Gastroesophageal sphincter (tissue), 4 donors: ENCODE data around the gene CALML6. TPM values are rescaled to one million over a fixed set of nuclear protein-coding genes. Genes with fewer than 3 reads are reported as not detected.

Source experiments
- ATAC-seq: fragments of 150-250 bp; one replicate; pipeline ENCODE4 v1.9.1; 2016; ENCODE audit warnings: mild to moderate bottlenecking, moderate library complexity
- H3K27ac ChIP-seq, 4 donors: fragments of 200-600 bp; sonication (generic) in 3 of 4; 1 replicate in 3 of 4; 2 replicates in 1 of 4; pipeline ENCODE4 v1.5.1; 2016 to 2019
- H3K27me3 ChIP-seq: fragments of 200-600 bp; sonication (generic); one replicate; pipeline ENCODE4 v1.5.1; 2019
- H3K36me3 ChIP-seq, 2 donors: fragments of 200-600 bp; sonication (generic); one replicate each; pipeline ENCODE4 v1.5.1; 2019; ENCODE audit warnings: control low read depth in 1 of 2
- H3K4me1 ChIP-seq, 3 donors: fragments of 200-600 bp; sonication (generic); 1 replicate in 2 of 3; 2 replicates in 1 of 3; pipeline ENCODE4 v1.5.1; 2016 to 2019; ENCODE audit warnings: control low read depth in 2 of 3
- H3K4me3 ChIP-seq, 2 donors: fragments of 200-600 bp; sonication (generic); one replicate each; pipeline ENCODE4 v1.5.1; 2019; ENCODE audit warnings: mild to moderate bottlenecking in 1 of 2, moderate library complexity in 1 of 2
- H3K9me3 ChIP-seq, 3 donors: fragments of 200-600 bp; sonication (generic); one replicate each; pipeline ENCODE4 v1.5.1; 2017 to 2019; ENCODE audit warnings: control low read depth in 2 of 3
- CTCF ChIP-seq, 4 experiments: fragments of 200-600 bp in 2 of 4; fragments of 450-650 bp in 2 of 4; sonication (generic) in 1 of 4; IDR thresholded peaks; one replicate each; pipeline ENCODE4 v1.5.1; 2017 to 2019; ENCODE audit warnings: antibody characterized with exemption in 4 of 4, mild to moderate bottlenecking in 2 of 4, moderate library complexity in 2 of 4
- EP300 ChIP-seq: sonication (generic); formaldehyde crosslinking; IDR thresholded peaks from one replicate; pipeline ENCODE4 v1.6.1; 2017; ENCODE audit warnings: antibody characterized with exemption, mild to moderate bottlenecking
- POLR2A ChIP-seq, 2 donors: fragments of 450-650 bp; IDR thresholded peaks; one replicate each; pipeline ENCODE4 v1.6.1; 2017; ENCODE audit warnings: antibody characterized with exemption in 2 of 2, mild to moderate bottlenecking in 2 of 2, moderate library complexity in 1 of 2
- POLR2AphosphoS5 ChIP-seq: sonication (generic); formaldehyde crosslinking; IDR thresholded peaks from one replicate; pipeline ENCODE4 v1.6.1; 2017; ENCODE audit warnings: antibody characterized with exemption
- WGBS, 2 donors: methylation state at CpG; one replicate each; pipeline ENCODE4 v1.1.5; 2018; ENCODE audit warnings: low coverage in 1 of 2; 5-methylcytosine and 5-hydroxymethylcytosine counted together
- total RNA-seq, 4 donors: library from RNA; depleted of rRNA; stranded (reverse); fragments of >200 nt; gene quantifications; one replicate each; pipeline ENCODE4 v1.1.0, GENCODE V29; 2016

The CALML6 gene
- total RNA-seq, 4 donors from 2014 or later = 0.40 to 0.47 TPM; not detected in 2

- no peaks in the 10 kb centered on the region for H3K9me3 ChIP-seq
- no peaks in the 10 kb centered on the region for H3K36me3 ChIP-seq
- H3K4me1 ChIP-seq = peaks cover 0 to 10% (median 6%) of the 10 kb centered on the region in 3 donors
- peaks cover 77% of the 10 kb centered on the region for H3K27me3 ChIP-seq
- no peak for ATAC-seq
- no peak overlapping the region for H3K27ac ChIP-seq
- H3K4me3 ChIP-seq = no peak overlapping the region
- TF ChIP-seq EP300 (no peak), POLR2AphosphoS5 (no peak), POLR2A (IDR thresholded peaks at IDR 0.05) (no peak), CTCF (IDR thresholded peaks at IDR 0.05) (no peak)
- 60 to 64% methylated on average over 9 of the region's 19 CpGs for WGBS, 2 donors
These were observed 26.3 kb downstream of the CALML6 start for GRCh38 chr1:1941211-1941841.

- WGBS, 2 donors = 60 to 80% methylated on average over 1 to 3 of the region's 39 CpGs
- H3K9me3 ChIP-seq = no peaks in the 10 kb centered on the region
- H3K36me3 ChIP-seq = no peaks in the 10 kb centered on the region
- no peak overlapping the region for H3K27ac ChIP-seq
- TF ChIP-seq CTCF (IDR thresholded peaks at IDR 0.05) (no peak), POLR2A (IDR thresholded peaks at IDR 0.05) (no peak), EP300 (no peak), POLR2AphosphoS5 (no peak)
- no peak for ATAC-seq
- peaks cover 0 to 18% (median 6%) of the 10 kb centered on the region in 3 donors for H3K4me1 ChIP-seq
- no peak overlapping the region for H3K4me3 ChIP-seq
- peaks cover 76% of the 10 kb centered on the region for H3K27me3 ChIP-seq
These were observed 27.1 kb downstream of the CALML6 start for GRCh38 chr1:1941868-1942752.

GRCh38 chr1:1942753-1943656, 27.9 kb downstream of the CALML6 start:
- TF ChIP-seq POLR2AphosphoS5 (no peak), CTCF (IDR thresholded peaks at IDR 0.05) (no peak), EP300 (no peak), POLR2A (IDR thresholded peaks at IDR 0.05) (no peak)
- 70 to 80% methylated on average over 1 to 10 of the region's 45 CpGs for WGBS, 2 donors
- H3K27ac ChIP-seq = no peak overlapping the region
- H3K27me3 ChIP-seq = peaks cover 80% of the 10 kb centered on the region
- H3K36me3 ChIP-seq = no peaks in the 10 kb centered on the region
- peaks cover 0 to 18% (median 6%) of the 10 kb centered on the region in 3 donors for H3K4me1 ChIP-seq
- ATAC-seq = no peak
- H3K9me3 ChIP-seq = no peaks in the 10 kb centered on the region
- H3K4me3 ChIP-seq = no peak overlapping the region

- peak overlapping the region in 1 of 2 donors; percentile 18 for H3K4me3 ChIP-seq
- TF ChIP-seq EP300 (no peak), CTCF (IDR thresholded peaks at IDR 0.05) (peak in 3 of 4 experiments; percentile 77 to 90 (median 80)), POLR2AphosphoS5 (no peak)
- peaks cover 76% of the 10 kb centered on the region for H3K27me3 ChIP-seq
- H3K27ac ChIP-seq = no peak overlapping the region
- peak; percentile 76 for ATAC-seq
- H3K4me1 ChIP-seq = peaks cover 0 to 18% (median 6%) of the 10 kb centered on the region in 3 donors
- whole genome bisulfite sequencing, 2 donors = 24% methylated on average over 14 of the region's 37 CpGs; no CpG with 5 or more reads in 1 of the 2 donors
- no peaks in the 10 kb centered on the region for H3K9me3 ChIP-seq
- no peaks in the 10 kb centered on the region for H3K36me3 ChIP-seq
These were observed 28.9 kb downstream of the CALML6 start for GRCh38 chr1:1943834-1944570.
